ENCODE data around the gene PRTFDC1.

- TF ChIP-seq CTCF (IDR thresholded peaks at IDR 0.05; ENCODE audit: extremely low read depth in 1 of 2, insufficient read depth in 1 of 2, low read depth in 1 of 2, low read length in 2 of 2) (no peak), POLR2A (IDR thresholded peaks at IDR 0.05; ENCODE audit: low read depth, low read length) (no peak), POLR2AphosphoS5 (IDR thresholded peaks at IDR 0.05; ENCODE audit: insufficient read depth, low read depth, low read length) (no peak), EZH2 (IDR thresholded peaks at IDR 0.05; ENCODE audit: borderline replicate concordance, low read depth, low read length, severe bottlenecking) (no peak), MYC (IDR thresholded peaks at IDR 0.05; ENCODE audit: low read depth, low read length) (no peak), GATA2 (IDR thresholded peaks at IDR 0.05; ENCODE audit: insufficient read depth, insufficient read length, low read depth, low read length) (no peak), JUN (IDR thresholded peaks at IDR 0.05; ENCODE audit: borderline replicate concordance, insufficient read depth, insufficient read length, low read depth) (no peak), FOS (IDR thresholded peaks at IDR 0.05; ENCODE audit: borderline replicate concordance, insufficient read depth, low read length) (no peak)
- TF ChIP-seq, protein P1, sequence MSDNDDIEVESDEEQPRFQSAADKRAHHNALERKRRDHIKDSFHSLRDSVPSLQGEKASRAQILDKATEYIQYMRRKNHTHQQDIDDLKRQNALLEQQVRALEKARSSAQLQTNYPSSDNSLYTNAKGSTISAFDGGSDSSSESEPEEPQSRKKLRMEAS (IDR thresholded peaks at IDR 0.05; ENCODE audit: insufficient read depth, insufficient read length) = no peak
Measured at GRCh38 chr10:24983946-24984345, 31.5 kb upstream of the PRTFDC1 start.

All from endothelial cell of umbilical vein (primary cell).